Neural crest cell (in vitro differentiated cells): Measurements from ENCODE around the gene IMMT. TPM values are rescaled to one million over a fixed set of nuclear protein-coding genes. Genes with fewer than 3 reads are reported as not detected.
"Not testable (repeated sequence)": the region's sequence is repeated elsewhere in the genome, so short reads cannot be mapped to it uniquely, and the experiment has no call there.

Experiments used
- DNase-seq: peaks from one replicate; pipeline ENCODE4 v3.0.0; 2021; ENCODE audit warnings: low read depth, mixed read lengths, low spot score
- H3K27ac Mint-ChIP-seq: one replicate; pipeline ENCODE4 v1.8.0; 2021; ENCODE audit warnings: mild to moderate bottlenecking, mixed read lengths; ENCODE audit not compliant: unreplicated experiment
- H3K27me3 Mint-ChIP-seq: 2 replicates; pipeline ENCODE4 v1.8.0; 2021; ENCODE audit warnings: low read depth, mild to moderate bottlenecking, mixed read lengths
- H3K36me3 Mint-ChIP-seq: 2 replicates; pipeline ENCODE4 v1.8.0; 2021; ENCODE audit warnings: low read depth, mild to moderate bottlenecking, mixed read lengths
- H3K4me1 Mint-ChIP-seq: 2 replicates; pipeline ENCODE4 v1.8.0; 2021; ENCODE audit warnings: mixed read lengths
- H3K4me3 Mint-ChIP-seq: one replicate; pipeline ENCODE4 v1.8.0; 2021; ENCODE audit warnings: mild to moderate bottlenecking, mixed read lengths
- H3K9me3 Mint-ChIP-seq: 2 replicates; pipeline ENCODE4 v1.8.0; 2021; ENCODE audit warnings: mixed read lengths
- CTCF ChIP-seq: fragments of 200-600 bp; sonication (generic); conservative IDR thresholded peaks from 2 replicates; pipeline ENCODE4 v1.5.0; 2021; ENCODE audit warnings: antibody characterized with exemption, mild to moderate bottlenecking
- long read RNA-seq: library from polyadenylated mRNA; unstranded; transcript quantifications from one replicate; pipeline ENCODE4 v2.0.0, GENCODE V29; 2020
- total RNA-seq: library from RNA; stranded (reverse); gene quantifications from 2 replicates; pipeline ENCODE4 v1.2.1, GENCODE V29; 2021

Gene IMMT
- 117 and 120 TPM in 2 replicates for total RNA-seq
- long read RNA-seq, partial matches to known transcripts = 18 of 37 reads
- long read RNA-seq, other reads (novel, unspliced or antisense) = 15 of 37 reads

- H3K27ac Mint-ChIP-seq = peak within 1 kb of the TSS; percentile 89
- peak; percentile 96 for DNase-seq
- no peak for TF ChIP-seq CTCF
- no peaks in the 10 kb centered on the region for H3K9me3 Mint-ChIP-seq
- peaks cover 5% of the 10 kb centered on the region for H3K36me3 Mint-ChIP-seq
- peak within 1 kb of the TSS; percentile 94 for H3K4me3 Mint-ChIP-seq
- no peaks in the 10 kb centered on the region for H3K27me3 Mint-ChIP-seq
- H3K4me1 Mint-ChIP-seq = peaks cover 41% of the 10 kb centered on the region
Measured at GRCh38 chr2:86195055-86195807, at the start of gene IMMT. TSS of gene IMMT (minus strand) at chr2:86195462. CDS start at chr2:86195382, 80 bp downstream.

- not testable (repeated sequence) for DNase-seq, H3K4me3 Mint-ChIP-seq, H3K27ac Mint-ChIP-seq, H3K9me3 Mint-ChIP-seq, H3K4me1 Mint-ChIP-seq, H3K36me3 Mint-ChIP-seq, H3K27me3 Mint-ChIP-seq
Measured at GRCh38 chr2:86244781-86245180, 49.5 kb upstream of the IMMT start.

- Mint-ChIP-seq H3K27me3 (no peaks in the 10 kb centered on the region), H3K4me3 (no peak overlapping the region), H3K27ac (no peak overlapping the region), H3K36me3 (no peaks in the 10 kb centered on the region), H3K9me3 (no peaks in the 10 kb centered on the region), H3K4me1 (no peaks in the 10 kb centered on the region)
- no peak for DNase-seq
- peak; percentile 42 for TF ChIP-seq CTCF
Measured at GRCh38 chr2:86243950-86244733, 48.9 kb upstream of the IMMT start.

- TF ChIP-seq CTCF = no peak
- Mint-ChIP-seq H3K36me3 (no peaks in the 10 kb centered on the region), H3K27ac (no peak overlapping the region), H3K4me3 (no peak overlapping the region), H3K27me3 (no peaks in the 10 kb centered on the region), H3K9me3 (no peaks in the 10 kb centered on the region), H3K4me1 (peaks cover 6% of the 10 kb centered on the region)
- no peak for DNase-seq
Measured at GRCh38 chr2:86243272-86243671, 48.0 kb upstream of the IMMT start.

GRCh38 chr2:86241611-86242010, 46.3 kb upstream of the IMMT start:
- peaks cover 10% of the 10 kb centered on the region for H3K4me1 Mint-ChIP-seq
- no peaks in the 10 kb centered on the region for H3K27me3 Mint-ChIP-seq
- no peak for DNase-seq
- H3K9me3 Mint-ChIP-seq = no peaks in the 10 kb centered on the region
- H3K4me3 Mint-ChIP-seq = no peak overlapping the region
- TF ChIP-seq CTCF = no peak
- no peaks in the 10 kb centered on the region for H3K36me3 Mint-ChIP-seq
- no peak overlapping the region for H3K27ac Mint-ChIP-seq

- H3K27ac Mint-ChIP-seq = no peak overlapping the region
- H3K27me3 Mint-ChIP-seq = no peaks in the 10 kb centered on the region
- DNase-seq = no peak
- no peaks in the 10 kb centered on the region for H3K36me3 Mint-ChIP-seq
- peaks cover 22% of the 10 kb centered on the region for H3K4me1 Mint-ChIP-seq
- TF ChIP-seq CTCF = no peak
- H3K9me3 Mint-ChIP-seq = no peaks in the 10 kb centered on the region
- no peak overlapping the region for H3K4me3 Mint-ChIP-seq
Measured at GRCh38 chr2:86240251-86240650, 45.0 kb upstream of the IMMT start.
